ENCODE results near the gene C2orf42.
"Not testable (repeated sequence)": the region's sequence is repeated elsewhere in the genome, so short reads cannot be mapped to it uniquely, and the experiment has no call there.

Gene C2orf42

GRCh38 chr2:70133491-70134322, 57.1 kb downstream of the C2orf42 start:
- Histone ChIP-seq H3K27ac (peak overlapping the region; percentile 86), H3K4me3 (ENCODE audit: low read depth, low read length) (no peak overlapping the region), H3K27me3 (replicated peaks) (no peaks in the 10 kb centered on the region), H3K36me3 (replicated peaks) (no peaks in the 10 kb centered on the region)
- peak; percentile 34 for DNase-seq
- in situ Hi-C loops (cut with HindIII; ENCODE audit: low pct_ligation_motif_present, low sequenced_read_pairs): loop anchor here (25.0 kb wide), 1 partner anchor 221 kb away; the partner anchor contains the start of gene MXD1
- TF ChIP-seq, protein P1, sequence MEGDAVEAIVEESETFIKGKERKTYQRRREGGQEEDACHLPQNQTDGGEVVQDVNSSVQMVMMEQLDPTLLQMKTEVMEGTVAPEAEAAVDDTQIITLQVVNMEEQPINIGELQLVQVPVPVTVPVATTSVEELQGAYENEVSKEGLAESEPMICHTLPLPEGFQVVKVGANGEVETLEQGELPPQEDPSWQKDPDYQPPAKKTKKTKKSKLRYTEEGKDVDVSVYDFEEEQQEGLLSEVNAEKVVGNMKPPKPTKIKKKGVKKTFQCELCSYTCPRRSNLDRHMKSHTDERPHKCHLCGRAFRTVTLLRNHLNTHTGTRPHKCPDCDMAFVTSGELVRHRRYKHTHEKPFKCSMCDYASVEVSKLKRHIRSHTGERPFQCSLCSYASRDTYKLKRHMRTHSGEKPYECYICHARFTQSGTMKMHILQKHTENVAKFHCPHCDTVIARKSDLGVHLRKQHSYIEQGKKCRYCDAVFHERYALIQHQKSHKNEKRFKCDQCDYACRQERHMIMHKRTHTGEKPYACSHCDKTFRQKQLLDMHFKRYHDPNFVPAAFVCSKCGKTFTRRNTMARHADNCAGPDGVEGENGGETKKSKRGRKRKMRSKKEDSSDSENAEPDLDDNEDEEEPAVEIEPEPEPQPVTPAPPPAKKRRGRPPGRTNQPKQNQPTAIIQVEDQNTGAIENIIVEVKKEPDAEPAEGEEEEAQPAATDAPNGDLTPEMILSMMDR (IDR thresholded peaks at IDR 0.05; ENCODE audit: low read depth, low read length, missing control alignments): no peak

DNA sequence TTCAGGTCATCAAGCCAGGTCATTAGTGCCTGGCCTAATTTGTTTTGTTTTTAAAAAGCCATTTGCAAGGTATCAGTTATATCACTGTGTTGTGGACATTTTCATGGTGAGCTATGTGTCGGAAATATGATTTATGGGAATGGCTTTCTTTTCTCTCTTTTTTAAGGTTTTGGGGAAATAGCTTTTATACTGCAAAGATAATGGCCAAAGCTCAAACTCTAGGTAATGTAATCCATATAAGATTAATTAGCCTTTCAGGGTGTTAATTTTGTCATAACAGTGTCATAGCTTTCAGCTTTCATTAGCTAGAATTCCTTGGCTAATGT, 57.7 kb downstream of the C2orf42 start:
- Histone ChIP-seq H3K4me3 (ENCODE audit: low read depth, low read length) (no peak overlapping the region), H3K36me3 (replicated peaks) (no peaks in the 10 kb centered on the region), H3K27ac (peak overlapping the region; percentile 86), H3K27me3 (replicated peaks) (no peaks in the 10 kb centered on the region)
- no peak for DNase-seq
- in situ Hi-C loops (cut with HindIII; ENCODE audit: low pct_ligation_motif_present, low sequenced_read_pairs): loop anchor here (25.0 kb wide), 1 partner anchor 221 kb away; the partner anchor contains the start of gene MXD1
- TF ChIP-seq, protein P1 (IDR thresholded peaks at IDR 0.05; ENCODE audit: low read depth, low read length, missing control alignments): no peak

DNA sequence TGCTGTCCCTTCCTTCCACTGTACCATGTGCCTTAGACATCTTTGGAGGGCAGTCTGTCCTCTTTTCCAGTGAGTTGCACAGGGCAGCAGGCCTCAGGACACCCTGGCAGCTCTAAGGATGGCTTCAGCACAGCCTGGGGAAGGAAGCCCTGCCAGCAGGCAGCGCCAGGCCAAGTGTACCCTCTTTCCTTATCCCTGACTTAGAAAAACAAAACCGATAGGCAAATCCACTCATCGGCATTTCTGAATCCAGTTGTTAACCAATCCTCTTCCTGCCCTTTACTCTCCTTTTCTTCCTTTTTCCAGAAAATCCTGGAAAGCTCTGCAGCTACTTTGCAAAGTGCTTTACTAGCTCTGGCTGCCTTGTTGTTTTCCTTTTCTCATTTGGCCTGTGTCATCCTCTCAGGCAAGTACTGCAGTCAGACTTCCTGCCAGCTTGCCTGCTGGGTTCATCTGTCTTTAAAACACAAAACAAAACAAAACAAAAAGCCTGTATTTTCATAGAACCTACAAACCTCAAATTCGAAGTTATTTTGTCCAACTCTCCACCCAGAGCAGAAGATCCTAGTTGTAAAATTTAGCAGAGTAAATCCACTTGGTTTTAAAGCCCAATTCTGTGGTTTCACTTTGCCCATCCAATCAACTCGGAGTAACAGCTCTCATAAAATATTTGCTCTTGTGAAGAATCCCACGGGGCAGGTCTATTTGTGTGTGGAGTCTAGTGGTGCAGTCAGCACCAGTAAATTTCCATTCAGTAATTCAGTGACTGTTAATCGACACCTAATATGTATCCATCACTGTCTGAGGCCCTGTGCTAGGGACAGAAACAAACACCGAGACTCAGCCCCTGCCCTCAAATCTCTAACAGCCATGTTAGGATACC, 58.3 kb downstream of the C2orf42 start:
- H3K27me3 ChIP-seq (replicated peaks): no peaks in the 10 kb centered on the region
- TF ChIP-seq, protein P1 (IDR thresholded peaks at IDR 0.05; ENCODE audit: low read depth, low read length, missing control alignments): no peak
- no peaks in the 10 kb centered on the region for H3K36me3 ChIP-seq (replicated peaks)
- DNase-seq: peak; percentile 57
- H3K4me3 ChIP-seq (ENCODE audit: low read depth, low read length): no peak overlapping the region
- H3K27ac ChIP-seq: peak overlapping the region; percentile 86
- in situ Hi-C loops (cut with HindIII; ENCODE audit: low pct_ligation_motif_present, low sequenced_read_pairs): loop anchor here (25.0 kb wide), 1 partner anchor 220 kb away; the partner anchor contains the start of gene MXD1

- H3K36me3 ChIP-seq (replicated peaks); DNase-seq; H3K27me3 ChIP-seq (replicated peaks); H3K4me3 ChIP-seq (ENCODE audit: low read depth, low read length): not testable (repeated sequence)
- peak overlapping the region; percentile 86 for H3K27ac ChIP-seq
- in situ Hi-C loops (cut with HindIII; ENCODE audit: low pct_ligation_motif_present, low sequenced_read_pairs): loop anchor here (25.0 kb wide), 1 partner anchor 219 kb away; the partner anchor contains the start of gene MXD1
Measured at GRCh38 chr2:70131344-70132143, 59.3 kb downstream of the C2orf42 start.

GRCh38 chr2:70128005-70128404, 62.8 kb downstream of the C2orf42 start:
- in situ Hi-C loops (cut with HindIII; ENCODE audit: low pct_ligation_motif_present, low sequenced_read_pairs): loop anchor here (25.0 kb wide), 1 partner anchor 216 kb away; the partner anchor contains the start of gene MXD1
- DNase-seq: no peak
- Histone ChIP-seq H3K36me3 (replicated peaks) (no peaks in the 10 kb centered on the region), H3K4me3 (ENCODE audit: low read depth, low read length) (no peak overlapping the region), H3K27ac (no peak overlapping the region), H3K27me3 (replicated peaks) (no peaks in the 10 kb centered on the region)
- TF ChIP-seq, protein P1 (IDR thresholded peaks at IDR 0.05; ENCODE audit: low read depth, low read length, missing control alignments): no peak
